Tibial nerve (tissue), 4 donors: Measurements from ENCODE around the gene TBP.
"Not testable (repeated sequence)": the region's sequence is repeated elsewhere in the genome, so short reads cannot be mapped to it uniquely, and the experiment has no call there.

Source experiments
- CTCF ChIP-seq, 5 experiments: fragments of 200-600 bp in 3 of 5; fragments of 450-650 bp in 2 of 5; sonication (generic) in 3 of 5; IDR thresholded peaks; one replicate each; pipeline ENCODE4 v1.5.1; 2016 to 2019; ENCODE audit warnings: antibody characterized with exemption in 5 of 5, mild to moderate bottlenecking in 3 of 5, moderate library complexity in 2 of 5
- EP300 ChIP-seq, 2 donors: sonication (generic); formaldehyde crosslinking; IDR thresholded peaks; one replicate each; pipeline ENCODE4 v1.6.1; 2017; ENCODE audit warnings: antibody characterized with exemption in 2 of 2, mild to moderate bottlenecking in 1 of 2

- not testable (repeated sequence) for TF ChIP-seq CTCF, EP300 (IDR thresholded peaks at IDR 0.05)
Measured at GRCh38 chr6:170508275-170508674, 45.9 kb upstream of the TBP start.
